ENCODE results near the gene OPN1SW.

The OPN1SW gene

DNA sequence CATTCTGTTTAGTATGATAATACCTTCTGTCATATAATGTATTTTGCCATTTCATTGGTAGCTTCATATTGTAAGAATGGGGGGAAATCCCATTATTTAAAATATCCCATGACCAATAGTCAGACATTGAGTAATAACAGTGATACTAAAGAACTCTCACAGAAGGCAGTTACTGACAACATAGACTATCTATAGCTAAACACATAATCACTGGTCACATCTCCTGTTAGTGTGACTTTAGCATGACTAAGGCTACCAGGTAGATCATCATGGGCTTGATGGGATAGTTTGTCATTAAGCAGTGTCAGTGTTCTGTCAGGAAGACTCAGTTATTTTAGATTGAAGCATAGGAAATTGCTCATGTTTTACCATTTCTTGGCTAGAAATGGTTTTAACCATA, 16.4 kb downstream of the OPN1SW start:
- H3K9ac ChIP-seq (ENCODE audit: low read depth, low read length, poor library complexity, severe bottlenecking) = no peak overlapping the region
- peaks cover 79% of the 10 kb centered on the region for H3K36me3 ChIP-seq (ENCODE audit: insufficient read depth, low read length)
- no peak overlapping the region for H2AFZ ChIP-seq (ENCODE audit: low read length)
- no peaks in the 10 kb centered on the region for H3K27me3 ChIP-seq (ENCODE audit: insufficient read depth, low read length, poor library complexity, severe bottlenecking)
- no peaks in the 10 kb centered on the region for H3K9me3 ChIP-seq (ENCODE audit: insufficient read depth, low read depth, low read length)
- H3K9me2 ChIP-seq (replicated peaks; ENCODE audit: low read depth, low read length) = no peaks in the 10 kb centered on the region
- H3K4me2 ChIP-seq (ENCODE audit: low read depth, low read length, poor library complexity, severe bottlenecking) = no peak overlapping the region
- H3K79me2 ChIP-seq (ENCODE audit: insufficient read depth, low read length) = peaks cover 7% of the 10 kb centered on the region; the same call in 1 of the 2 replicates
- H3F3A ChIP-seq (ENCODE audit: low read depth) = no peaks in the 10 kb centered on the region
- H4K20me1 ChIP-seq (ENCODE audit: insufficient read depth, low read length, poor library complexity, severe bottlenecking) = peaks cover 3% of the 10 kb centered on the region
- H3K4me3 ChIP-seq (ENCODE audit: low read length, poor library complexity, severe bottlenecking) = no peak overlapping the region
- no peak for TF ChIP-seq EZH2phosphoT487 (IDR thresholded peaks at IDR 0.05; ENCODE audit: borderline replicate concordance)
- TF ChIP-seq, protein P1, sequence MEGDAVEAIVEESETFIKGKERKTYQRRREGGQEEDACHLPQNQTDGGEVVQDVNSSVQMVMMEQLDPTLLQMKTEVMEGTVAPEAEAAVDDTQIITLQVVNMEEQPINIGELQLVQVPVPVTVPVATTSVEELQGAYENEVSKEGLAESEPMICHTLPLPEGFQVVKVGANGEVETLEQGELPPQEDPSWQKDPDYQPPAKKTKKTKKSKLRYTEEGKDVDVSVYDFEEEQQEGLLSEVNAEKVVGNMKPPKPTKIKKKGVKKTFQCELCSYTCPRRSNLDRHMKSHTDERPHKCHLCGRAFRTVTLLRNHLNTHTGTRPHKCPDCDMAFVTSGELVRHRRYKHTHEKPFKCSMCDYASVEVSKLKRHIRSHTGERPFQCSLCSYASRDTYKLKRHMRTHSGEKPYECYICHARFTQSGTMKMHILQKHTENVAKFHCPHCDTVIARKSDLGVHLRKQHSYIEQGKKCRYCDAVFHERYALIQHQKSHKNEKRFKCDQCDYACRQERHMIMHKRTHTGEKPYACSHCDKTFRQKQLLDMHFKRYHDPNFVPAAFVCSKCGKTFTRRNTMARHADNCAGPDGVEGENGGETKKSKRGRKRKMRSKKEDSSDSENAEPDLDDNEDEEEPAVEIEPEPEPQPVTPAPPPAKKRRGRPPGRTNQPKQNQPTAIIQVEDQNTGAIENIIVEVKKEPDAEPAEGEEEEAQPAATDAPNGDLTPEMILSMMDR (conservative IDR thresholded peaks at IDR 0.05; ENCODE audit: low read length) = no peak
- no peaks in the 10 kb centered on the region for H3K4me1 ChIP-seq (ENCODE audit: insufficient read depth, low read length, poor library complexity, severe bottlenecking)

GRCh38 chr7:128758553-128758952, 17.0 kb downstream of the OPN1SW start:
- Histone ChIP-seq H3K27me3 (ENCODE audit: insufficient read depth, low read length, poor library complexity, severe bottlenecking) (no peaks in the 10 kb centered on the region), H3K4me2 (ENCODE audit: low read depth, low read length, poor library complexity, severe bottlenecking) (no peak overlapping the region), H3F3A (ENCODE audit: low read depth) (no peaks in the 10 kb centered on the region), H3K79me2 (ENCODE audit: insufficient read depth, low read length) (peaks cover 7% of the 10 kb centered on the region; the same call in 1 of the 2 replicates), H3K4me1 (ENCODE audit: insufficient read depth, low read length, poor library complexity, severe bottlenecking) (no peaks in the 10 kb centered on the region), H3K9me2 (replicated peaks; ENCODE audit: low read depth, low read length) (no peaks in the 10 kb centered on the region), H3K9ac (ENCODE audit: low read depth, low read length, poor library complexity, severe bottlenecking) (no peak overlapping the region), H3K36me3 (ENCODE audit: insufficient read depth, low read length) (peaks cover 79% of the 10 kb centered on the region), H2AFZ (ENCODE audit: low read length) (no peak overlapping the region), H4K20me1 (ENCODE audit: insufficient read depth, low read length, poor library complexity, severe bottlenecking) (peaks cover 6% of the 10 kb centered on the region), H3K9me3 (ENCODE audit: insufficient read depth, low read depth, low read length) (no peaks in the 10 kb centered on the region), H3K4me3 (ENCODE audit: low read length, poor library complexity, severe bottlenecking) (no peak overlapping the region)
- TF ChIP-seq EZH2phosphoT487 (IDR thresholded peaks at IDR 0.05; ENCODE audit: borderline replicate concordance) = no peak

- Histone ChIP-seq H3K79me2 (ENCODE audit: insufficient read depth, low read length) (peaks cover 16% of the 10 kb centered on the region; the same call in 1 of the 2 replicates), H4K20me1 (ENCODE audit: insufficient read depth, low read length, poor library complexity, severe bottlenecking) (peaks cover 10% of the 10 kb centered on the region), H2AFZ (ENCODE audit: low read length) (no peak overlapping the region), H3F3A (ENCODE audit: low read depth) (no peaks in the 10 kb centered on the region), H3K9me3 (ENCODE audit: insufficient read depth, low read depth, low read length) (no peaks in the 10 kb centered on the region), H3K27me3 (ENCODE audit: insufficient read depth, low read length, poor library complexity, severe bottlenecking) (no peaks in the 10 kb centered on the region), H3K9ac (ENCODE audit: low read depth, low read length, poor library complexity, severe bottlenecking) (no peak overlapping the region), H3K4me2 (ENCODE audit: low read depth, low read length, poor library complexity, severe bottlenecking) (no peak overlapping the region), H3K9me2 (replicated peaks; ENCODE audit: low read depth, low read length) (no peaks in the 10 kb centered on the region), H3K4me1 (ENCODE audit: insufficient read depth, low read length, poor library complexity, severe bottlenecking) (peaks cover 6% of the 10 kb centered on the region), H3K4me3 (ENCODE audit: low read length, poor library complexity, severe bottlenecking) (no peak overlapping the region), H3K36me3 (ENCODE audit: insufficient read depth, low read length) (peaks cover 91% of the 10 kb centered on the region)
- no peak for TF ChIP-seq EZH2phosphoT487 (IDR thresholded peaks at IDR 0.05; ENCODE audit: borderline replicate concordance)
- TF ChIP-seq, protein P1 (conservative IDR thresholded peaks at IDR 0.05; ENCODE audit: low read length) = no peak
These were observed 18.4 kb downstream of the OPN1SW start for GRCh38 chr7:128757203-128757602.

DNA sequence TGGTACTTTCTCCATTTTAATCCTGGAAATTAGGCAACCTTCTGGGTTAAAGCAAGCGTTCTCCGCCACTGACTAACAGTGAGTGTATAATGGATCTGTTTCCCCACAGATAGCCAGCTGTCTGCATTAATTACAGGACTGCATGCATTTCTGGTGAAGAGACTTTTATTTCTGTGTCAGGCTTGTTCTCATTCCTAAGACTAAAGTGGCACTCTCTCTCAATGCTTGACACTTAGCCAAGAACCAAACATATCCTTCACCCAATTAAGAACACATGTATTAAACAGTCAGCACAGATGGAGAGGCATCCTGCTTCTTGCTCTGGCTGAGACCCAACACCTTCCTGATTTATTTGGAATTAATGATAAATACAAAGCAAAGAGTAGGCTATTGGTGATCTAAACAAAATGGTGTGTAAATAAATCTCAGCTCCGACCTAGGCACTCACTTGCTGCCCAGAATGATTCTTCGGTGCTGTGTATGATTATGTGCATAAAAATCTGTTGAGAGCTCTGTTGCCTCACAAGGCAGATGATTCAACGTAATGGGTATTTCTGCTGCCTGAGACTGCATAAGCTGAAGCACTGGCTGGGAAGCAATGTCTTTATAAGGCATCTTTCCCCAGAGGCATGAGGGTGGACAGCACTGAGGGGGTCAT, 19.6 kb downstream of the OPN1SW start:
- H3K9me2 ChIP-seq (replicated peaks; ENCODE audit: low read depth, low read length) = no peaks in the 10 kb centered on the region
- no peak overlapping the region for H3K9ac ChIP-seq (ENCODE audit: low read depth, low read length, poor library complexity, severe bottlenecking)
- no peaks in the 10 kb centered on the region for H3F3A ChIP-seq (ENCODE audit: low read depth)
- no peak for TF ChIP-seq EZH2phosphoT487 (IDR thresholded peaks at IDR 0.05; ENCODE audit: borderline replicate concordance)
- TF ChIP-seq, protein P1 (conservative IDR thresholded peaks at IDR 0.05; ENCODE audit: low read length) = no peak
- peaks cover 18% of the 10 kb centered on the region; the same call in 1 of the 2 replicates for H3K79me2 ChIP-seq (ENCODE audit: insufficient read depth, low read length)
- H3K4me2 ChIP-seq (ENCODE audit: low read depth, low read length, poor library complexity, severe bottlenecking) = no peak overlapping the region
- H4K20me1 ChIP-seq (ENCODE audit: insufficient read depth, low read length, poor library complexity, severe bottlenecking) = peaks cover 10% of the 10 kb centered on the region
- H3K4me1 ChIP-seq (ENCODE audit: insufficient read depth, low read length, poor library complexity, severe bottlenecking) = peaks cover 6% of the 10 kb centered on the region
- H3K36me3 ChIP-seq (ENCODE audit: insufficient read depth, low read length) = peaks cover 89% of the 10 kb centered on the region
- no peak overlapping the region for H3K4me3 ChIP-seq (ENCODE audit: low read length, poor library complexity, severe bottlenecking)
- H2AFZ ChIP-seq (ENCODE audit: low read length) = no peak overlapping the region
- no peaks in the 10 kb centered on the region for H3K27me3 ChIP-seq (ENCODE audit: insufficient read depth, low read length, poor library complexity, severe bottlenecking)
- H3K9me3 ChIP-seq (ENCODE audit: insufficient read depth, low read depth, low read length) = no peaks in the 10 kb centered on the region
